ENCODE measurements around the gene ZNF862. TPM values are rescaled to one million over a fixed set of nuclear protein-coding genes. Genes with fewer than 3 reads are reported as not detected.
"Not testable (repeated sequence)": the region's sequence is repeated elsewhere in the genome, so short reads cannot be mapped to it uniquely, and the experiment has no call there.

The ZNF862 gene
- total and polyA plus RNA-seq, 10 of the 15 experiments (the other 5 are each of a cell fraction or from before 2014, with no cell fraction given): 0.49 to 7.7 (median 3.5) TPM

DNA sequence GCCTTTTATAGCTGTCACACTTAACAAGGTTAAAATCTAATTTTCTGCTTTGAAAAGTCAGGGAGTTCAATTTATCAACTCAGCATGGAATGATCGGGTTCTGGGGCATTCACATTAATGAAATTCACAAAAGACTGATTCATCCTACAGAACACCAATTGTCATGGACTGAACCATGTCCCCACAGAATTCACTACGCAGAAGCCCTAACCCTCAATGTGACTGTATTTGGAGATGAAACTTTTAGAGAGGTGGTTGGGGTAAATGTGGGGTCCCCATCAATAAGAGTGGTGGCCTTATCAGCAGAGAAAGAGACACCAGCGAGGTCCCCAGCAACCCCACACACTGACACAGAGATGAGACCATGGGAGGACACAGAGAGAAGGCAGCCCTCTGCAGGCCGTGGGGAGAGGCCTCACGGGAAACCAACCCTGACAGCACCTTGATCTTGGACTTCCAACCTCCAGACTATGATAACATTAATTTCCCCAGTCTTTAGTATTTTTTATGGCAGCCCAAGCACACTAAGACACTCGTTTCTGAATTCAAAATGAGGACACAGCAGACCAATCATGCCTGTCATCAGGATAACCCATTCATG lies 69.7 kb downstream of the ZNF862 start:
- H3K9ac ChIP-seq (ENCODE audit: control insufficient read depth, insufficient read depth, low read length); H3K9me3 ChIP-seq (replicated peaks; ENCODE audit: control insufficient read depth, insufficient read depth, low read length); H3K36me3 ChIP-seq (ENCODE audit: control insufficient read depth in 2 of 2, insufficient read depth in 2 of 2, low read length in 1 of 2); SMC1A ChIA-PET (ENCODE audit: uncharacterized antibody, unreplicated experiment); DNase-seq (ENCODE audit: low read depth, low spot score); RAD21 ChIA-PET (ENCODE audit: unreplicated experiment); FAIRE-seq; H3K27me3 ChIP-seq (replicated peaks in 1 of 2; ENCODE audit: control insufficient read depth in 2 of 2, insufficient read depth in 2 of 2, low read length in 1 of 2); H2AFZ ChIP-seq (ENCODE audit: control insufficient read depth, low read depth, low read length); H3K79me2 ChIP-seq (ENCODE audit: control insufficient read depth, insufficient read depth, low read length); ATAC-seq; H3K4me1 ChIP-seq (ENCODE audit: control insufficient read depth, insufficient read depth, low read length); POLR2A ChIA-PET; CTCF ChIA-PET; in situ Hi-C loops (cut with MboI); H3K4me2 ChIP-seq (ENCODE audit: control insufficient read depth, insufficient read depth); intact Hi-C loops (cut with micrococcal nuclease; ENCODE audit: unreplicated experiment); BruUV-seq (replicated peaks); H4K20me1 ChIP-seq (ENCODE audit: control insufficient read depth, insufficient read depth); H3K4me3 ChIP-seq; H3K27ac ChIP-seq (ENCODE audit: control insufficient read depth, insufficient read depth): not testable (repeated sequence)
- WGBS (ENCODE audit: insufficient coverage, insufficient replicate concordance, low lambda C conversion rate, missing lambda C conversion rate): 3% methylated on average over 4 of the region's 6 CpGs

- H3K36me3 ChIP-seq (ENCODE audit: control insufficient read depth in 2 of 2, insufficient read depth in 2 of 2, low read length in 1 of 2); intact Hi-C loops (cut with micrococcal nuclease; ENCODE audit: unreplicated experiment); H2AFZ ChIP-seq (ENCODE audit: control insufficient read depth, low read depth, low read length); in situ Hi-C loops (cut with MboI); H4K20me1 ChIP-seq (ENCODE audit: control insufficient read depth, insufficient read depth); H3K27ac ChIP-seq (ENCODE audit: control insufficient read depth, insufficient read depth); H3K4me2 ChIP-seq (ENCODE audit: control insufficient read depth, insufficient read depth); FAIRE-seq; DNase-seq (ENCODE audit: low read depth, low spot score); ATAC-seq; BruUV-seq (replicated peaks); H3K27me3 ChIP-seq (replicated peaks in 1 of 2; ENCODE audit: control insufficient read depth in 2 of 2, insufficient read depth in 2 of 2, low read length in 1 of 2); RAD21 ChIA-PET (ENCODE audit: unreplicated experiment); H3K4me3 ChIP-seq; SMC1A ChIA-PET (ENCODE audit: uncharacterized antibody, unreplicated experiment); POLR2A ChIA-PET; H3K9ac ChIP-seq (ENCODE audit: control insufficient read depth, insufficient read depth, low read length); H3K79me2 ChIP-seq (ENCODE audit: control insufficient read depth, insufficient read depth, low read length); H3K9me3 ChIP-seq (replicated peaks; ENCODE audit: control insufficient read depth, insufficient read depth, low read length); H3K4me1 ChIP-seq (ENCODE audit: control insufficient read depth, insufficient read depth, low read length); CTCF ChIA-PET: not testable (repeated sequence)
- 83% methylated on average over 7 of the region's 9 CpGs for WGBS (ENCODE audit: insufficient coverage, insufficient replicate concordance, low lambda C conversion rate, missing lambda C conversion rate)
Observed at GRCh38 chr7:149910219-149910618, 72.0 kb downstream of the ZNF862 start.

- POLR2A ChIA-PET; SMC1A ChIA-PET (ENCODE audit: uncharacterized antibody, unreplicated experiment); H3K4me3 ChIP-seq; H3K27ac ChIP-seq (ENCODE audit: control insufficient read depth, insufficient read depth); CTCF ChIA-PET; H3K4me1 ChIP-seq (ENCODE audit: control insufficient read depth, insufficient read depth, low read length); intact Hi-C loops (cut with micrococcal nuclease; ENCODE audit: unreplicated experiment); in situ Hi-C loops (cut with MboI); BruUV-seq (replicated peaks); ATAC-seq; DNase-seq (ENCODE audit: low read depth, low spot score); H3K27me3 ChIP-seq (replicated peaks in 1 of 2; ENCODE audit: control insufficient read depth in 2 of 2, insufficient read depth in 2 of 2, low read length in 1 of 2); RAD21 ChIA-PET (ENCODE audit: unreplicated experiment); H3K4me2 ChIP-seq (ENCODE audit: control insufficient read depth, insufficient read depth); H3K9me3 ChIP-seq (replicated peaks; ENCODE audit: control insufficient read depth, insufficient read depth, low read length); H3K9ac ChIP-seq (ENCODE audit: control insufficient read depth, insufficient read depth, low read length); H3K36me3 ChIP-seq (ENCODE audit: control insufficient read depth in 2 of 2, insufficient read depth in 2 of 2, low read length in 1 of 2); H3K79me2 ChIP-seq (ENCODE audit: control insufficient read depth, insufficient read depth, low read length); H2AFZ ChIP-seq (ENCODE audit: control insufficient read depth, low read depth, low read length); FAIRE-seq; H4K20me1 ChIP-seq (ENCODE audit: control insufficient read depth, insufficient read depth): not testable (repeated sequence)
- 44% methylated on average over 2 of the region's 4 CpGs for WGBS (ENCODE audit: insufficient coverage, insufficient replicate concordance, low lambda C conversion rate, missing lambda C conversion rate)
Observed at GRCh38 chr7:149912126-149912525, 74.0 kb downstream of the ZNF862 start.

Small RNA genes within 50 kb of the gene (small RNA-seq; reads per million reads assigned to genes)
- gene AC093458.1: not detected

Other genes starting within 250 kb of the ZNF862 start
- gene ZNF467, start 64.8 kb upstream of the ZNF862 start, total RNA-seq (2014; rRNA removed): not detected in 2 replicates
- gene ZNF467, start 64.8 kb upstream of the ZNF862 start, total RNA-seq (2014; rRNA removed; fragmentation: Illumina TruSeq; extraction: Trizol): not detected in 2 replicates
- gene ZNF467, start 64.8 kb upstream of the ZNF862 start, total RNA-seq (2021): not detected in 2 replicates
- gene ZNF467, start 64.8 kb upstream of the ZNF862 start, polyA plus RNA-seq (2011; rRNA removed): not detected in 2 replicates
- not detected in 2 replicates for gene ZNF467, start 64.8 kb upstream of the ZNF862 start, polyA plus RNA-seq (2014; fragmentation: Illumina TruSeq; extraction: Trizol)
- gene ZNF467, start 64.8 kb upstream of the ZNF862 start, polyA plus RNA-seq (2014; fragmentation: Nextera tagmentation; extraction: Ambion mirVana): not detected
- 0.04 TPM in 1 of 2 replicates, not detected in the other for gene ZNF467, start 64.8 kb upstream of the ZNF862 start, polyA plus RNA-seq (2014; rRNA removed)
- not detected for gene ZNF467, start 64.8 kb upstream of the ZNF862 start, polyA plus RNA-seq (2016; fragmentation: Nextera tagmentation; extraction: Ambion mirVana)
- gene ATP6V0E2, start 35.6 kb downstream of the ZNF862 start, total RNA-seq (2014; rRNA removed): 30.8 and 37.5 TPM in 2 replicates
- 14.1 and 16.3 TPM in 2 replicates for gene ATP6V0E2, start 35.6 kb downstream of the ZNF862 start, total RNA-seq (2014; rRNA removed; fragmentation: Illumina TruSeq; extraction: Trizol)
- gene ATP6V0E2, start 35.6 kb downstream of the ZNF862 start, total RNA-seq (2021): 33.2 and 37.0 TPM in 2 replicates
- gene ATP6V0E2, start 35.6 kb downstream of the ZNF862 start, polyA plus RNA-seq (2011; rRNA removed): 6.6 and 11.4 TPM in 2 replicates
- gene ATP6V0E2, start 35.6 kb downstream of the ZNF862 start, polyA plus RNA-seq (2014; fragmentation: Illumina TruSeq; extraction: Trizol): 8.7 and 18.3 TPM in 2 replicates
- 1 to 10 TPM; 1.5 to 1.8 TPM for gene ATP6V0E2, start 35.6 kb downstream of the ZNF862 start, polyA plus RNA-seq (2014; fragmentation: Nextera tagmentation; extraction: Ambion mirVana)
- gene ATP6V0E2, start 35.6 kb downstream of the ZNF862 start, polyA plus RNA-seq (2014; rRNA removed): 39.3 and 42.9 TPM in 2 replicates
- 10 to 100 TPM; 51.0 to 54.7 TPM for gene ATP6V0E2, start 35.6 kb downstream of the ZNF862 start, polyA plus RNA-seq (2016; fragmentation: Nextera tagmentation; extraction: Ambion mirVana)

Data from GM12878 (cell line).